ENCODE measurements around the gene WWP2. TPM values are rescaled to one million over a fixed set of nuclear protein-coding genes. Genes with fewer than 3 reads are reported as not detected.

The WWP2 gene
- total RNA-seq, 1 experiment from 2014 or later: 22.8 TPM

DNA sequence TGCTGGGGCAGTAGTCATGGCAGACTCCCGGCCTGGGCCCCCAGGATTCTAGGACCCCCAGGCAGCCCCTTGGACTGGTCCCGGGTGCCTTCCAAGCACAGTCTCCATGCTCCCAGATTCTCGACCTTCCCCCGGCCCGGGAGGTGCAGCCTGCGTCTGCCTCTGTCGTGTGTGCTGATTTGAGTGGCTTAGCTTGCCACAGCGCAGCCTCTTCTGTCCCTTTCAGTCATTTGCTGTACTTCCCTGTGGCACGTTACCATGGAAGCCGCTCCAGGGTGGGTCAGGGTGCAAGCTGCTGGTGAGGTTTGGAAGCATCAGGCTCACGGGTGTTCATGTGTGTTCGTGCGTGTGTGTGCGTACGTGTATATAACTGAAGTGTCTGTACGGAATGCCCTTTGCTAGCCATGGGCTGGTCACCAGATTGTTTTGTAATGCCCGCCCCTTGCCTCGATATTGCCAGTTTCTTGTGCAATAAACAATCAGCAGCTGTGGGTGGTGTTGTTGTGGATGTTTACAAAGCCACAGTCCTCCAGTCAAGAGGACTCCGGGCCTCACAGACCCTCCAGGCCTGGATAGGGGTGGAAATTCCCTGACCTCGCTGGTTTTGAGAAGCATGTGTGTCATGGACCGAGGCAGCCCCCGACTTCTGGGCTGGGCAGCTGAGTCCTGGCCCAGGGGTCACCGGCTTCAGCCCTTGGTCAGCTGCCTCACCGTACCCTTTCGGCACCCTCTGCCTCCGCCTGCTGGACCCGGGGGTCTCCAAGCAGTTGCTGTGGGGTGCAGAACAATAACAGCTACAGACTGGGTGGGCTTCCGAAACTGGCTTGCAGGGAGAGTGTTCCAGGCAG, 179.3 kb downstream of the WWP2 start:
- no peak for TF ChIP-seq TCF7L2 (IDR thresholded peaks at IDR 0.05; ENCODE audit: low read depth, low read length)
- TF ChIP-seq, protein P1, sequence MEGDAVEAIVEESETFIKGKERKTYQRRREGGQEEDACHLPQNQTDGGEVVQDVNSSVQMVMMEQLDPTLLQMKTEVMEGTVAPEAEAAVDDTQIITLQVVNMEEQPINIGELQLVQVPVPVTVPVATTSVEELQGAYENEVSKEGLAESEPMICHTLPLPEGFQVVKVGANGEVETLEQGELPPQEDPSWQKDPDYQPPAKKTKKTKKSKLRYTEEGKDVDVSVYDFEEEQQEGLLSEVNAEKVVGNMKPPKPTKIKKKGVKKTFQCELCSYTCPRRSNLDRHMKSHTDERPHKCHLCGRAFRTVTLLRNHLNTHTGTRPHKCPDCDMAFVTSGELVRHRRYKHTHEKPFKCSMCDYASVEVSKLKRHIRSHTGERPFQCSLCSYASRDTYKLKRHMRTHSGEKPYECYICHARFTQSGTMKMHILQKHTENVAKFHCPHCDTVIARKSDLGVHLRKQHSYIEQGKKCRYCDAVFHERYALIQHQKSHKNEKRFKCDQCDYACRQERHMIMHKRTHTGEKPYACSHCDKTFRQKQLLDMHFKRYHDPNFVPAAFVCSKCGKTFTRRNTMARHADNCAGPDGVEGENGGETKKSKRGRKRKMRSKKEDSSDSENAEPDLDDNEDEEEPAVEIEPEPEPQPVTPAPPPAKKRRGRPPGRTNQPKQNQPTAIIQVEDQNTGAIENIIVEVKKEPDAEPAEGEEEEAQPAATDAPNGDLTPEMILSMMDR (IDR thresholded peaks at IDR 0.05): no peak
- no peak for TF ChIP-seq POLR2AphosphoS5 (IDR thresholded peaks at IDR 0.05; ENCODE audit: low read depth, low read length)
- TF ChIP-seq, protein P2, sequence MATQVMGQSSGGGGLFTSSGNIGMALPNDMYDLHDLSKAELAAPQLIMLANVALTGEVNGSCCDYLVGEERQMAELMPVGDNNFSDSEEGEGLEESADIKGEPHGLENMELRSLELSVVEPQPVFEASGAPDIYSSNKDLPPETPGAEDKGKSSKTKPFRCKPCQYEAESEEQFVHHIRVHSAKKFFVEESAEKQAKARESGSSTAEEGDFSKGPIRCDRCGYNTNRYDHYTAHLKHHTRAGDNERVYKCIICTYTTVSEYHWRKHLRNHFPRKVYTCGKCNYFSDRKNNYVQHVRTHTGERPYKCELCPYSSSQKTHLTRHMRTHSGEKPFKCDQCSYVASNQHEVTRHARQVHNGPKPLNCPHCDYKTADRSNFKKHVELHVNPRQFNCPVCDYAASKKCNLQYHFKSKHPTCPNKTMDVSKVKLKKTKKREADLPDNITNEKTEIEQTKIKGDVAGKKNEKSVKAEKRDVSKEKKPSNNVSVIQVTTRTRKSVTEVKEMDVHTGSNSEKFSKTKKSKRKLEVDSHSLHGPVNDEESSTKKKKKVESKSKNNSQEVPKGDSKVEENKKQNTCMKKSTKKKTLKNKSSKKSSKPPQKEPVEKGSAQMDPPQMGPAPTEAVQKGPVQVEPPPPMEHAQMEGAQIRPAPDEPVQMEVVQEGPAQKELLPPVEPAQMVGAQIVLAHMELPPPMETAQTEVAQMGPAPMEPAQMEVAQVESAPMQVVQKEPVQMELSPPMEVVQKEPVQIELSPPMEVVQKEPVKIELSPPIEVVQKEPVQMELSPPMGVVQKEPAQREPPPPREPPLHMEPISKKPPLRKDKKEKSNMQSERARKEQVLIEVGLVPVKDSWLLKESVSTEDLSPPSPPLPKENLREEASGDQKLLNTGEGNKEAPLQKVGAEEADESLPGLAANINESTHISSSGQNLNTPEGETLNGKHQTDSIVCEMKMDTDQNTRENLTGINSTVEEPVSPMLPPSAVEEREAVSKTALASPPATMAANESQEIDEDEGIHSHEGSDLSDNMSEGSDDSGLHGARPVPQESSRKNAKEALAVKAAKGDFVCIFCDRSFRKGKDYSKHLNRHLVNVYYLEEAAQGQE (IDR thresholded peaks at IDR 0.05; ENCODE audit: insufficient read depth in 1 of 2, low read depth in 2 of 2, low read length in 1 of 2): no peak
- TF ChIP-seq SIN3A (IDR thresholded peaks at IDR 0.05; ENCODE audit: borderline replicate concordance, insufficient read depth, low read depth, low read length): no peak
- no peak overlapping the region for H3K4me3 ChIP-seq (ENCODE audit: low read depth in 2 of 2, low read length in 2 of 2)
- no peaks in the 10 kb centered on the region for H3K9me3 ChIP-seq (ENCODE audit: control insufficient read depth, insufficient read depth, low read depth, low read length)
- DNase-seq (ENCODE audit: low read depth, low spot score): no peak
- H3K4me1 ChIP-seq (ENCODE audit: control insufficient read depth, insufficient read depth, low read length): no peaks in the 10 kb centered on the region
- POLR2A ChIA-PET: no interaction called here
- no peaks in the 10 kb centered on the region for H3K27me3 ChIP-seq (ENCODE audit: control insufficient read depth, insufficient read depth, low read length)
- in situ Hi-C loops (cut with HindIII; ENCODE audit: low pct_unique_long_range_greater_than_20kb, low sequenced_read_pairs): no loop called here
- H3K27ac ChIP-seq (ENCODE audit: low read length): no peak overlapping the region
- BruUV-seq (replicated peaks): no TSS peak
- intact Hi-C loops (cut with micrococcal nuclease; ENCODE audit: unreplicated experiment): no loop called here
- H3K36me3 ChIP-seq (ENCODE audit: control insufficient read depth, insufficient read depth, low read length): no peaks in the 10 kb centered on the region
- no peak for ATAC-seq
- CTCF ChIA-PET: interaction anchor here (2.2 kb wide), 1 partner anchor 11 kb away, joined by 6 read pairs; no protein-coding TSS in a partner anchor

DNA sequence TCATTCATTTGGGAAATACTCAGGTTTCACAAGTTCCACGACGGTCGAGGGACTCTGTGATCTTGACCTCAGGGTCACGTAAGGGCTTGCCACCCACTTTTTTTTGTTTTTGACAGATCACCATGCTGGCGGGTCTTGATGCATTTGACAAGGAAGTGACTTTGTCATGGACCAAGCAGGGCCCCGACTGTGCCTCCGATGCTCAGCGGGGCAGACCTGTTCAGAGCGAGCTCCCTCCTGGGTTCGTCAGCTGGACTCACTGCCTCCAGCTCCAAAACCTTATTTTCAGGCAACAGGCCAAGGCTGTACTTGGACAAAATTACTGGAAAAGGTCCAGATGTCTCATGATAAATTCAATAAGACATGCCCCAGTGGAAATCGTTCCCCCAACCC, 180.0 kb downstream of the WWP2 start:
- ATAC-seq (no peak), DNase-seq (ENCODE audit: low read depth, low spot score) (no peak)
- in situ Hi-C loops (cut with HindIII; ENCODE audit: low pct_unique_long_range_greater_than_20kb, low sequenced_read_pairs): no loop called here
- TF ChIP-seq, protein P2 (IDR thresholded peaks at IDR 0.05; ENCODE audit: insufficient read depth in 1 of 2, low read depth in 2 of 2, low read length in 1 of 2): no peak
- TF ChIP-seq POLR2AphosphoS5 (IDR thresholded peaks at IDR 0.05; ENCODE audit: low read depth, low read length): no peak
- TF ChIP-seq SIN3A (IDR thresholded peaks at IDR 0.05; ENCODE audit: borderline replicate concordance, insufficient read depth, low read depth, low read length): no peak
- no peak for TF ChIP-seq TCF7L2 (IDR thresholded peaks at IDR 0.05; ENCODE audit: low read depth, low read length)
- TF ChIP-seq, protein P1 (IDR thresholded peaks at IDR 0.05): no peak
- CTCF ChIA-PET: no interaction called here
- POLR2A ChIA-PET: no interaction called here
- Histone ChIP-seq H3K4me1 (ENCODE audit: control insufficient read depth, insufficient read depth, low read length) (no peaks in the 10 kb centered on the region), H3K36me3 (ENCODE audit: control insufficient read depth, insufficient read depth, low read length) (no peaks in the 10 kb centered on the region), H3K4me3 (ENCODE audit: low read depth in 2 of 2, low read length in 2 of 2) (no peak overlapping the region), H3K9me3 (ENCODE audit: control insufficient read depth, insufficient read depth, low read depth, low read length) (no peaks in the 10 kb centered on the region), H3K27me3 (ENCODE audit: control insufficient read depth, insufficient read depth, low read length) (no peaks in the 10 kb centered on the region), H3K27ac (ENCODE audit: low read length) (no peak overlapping the region)
- intact Hi-C loops (cut with micrococcal nuclease; ENCODE audit: unreplicated experiment): no loop called here
- BruUV-seq (replicated peaks): no TSS peak
